NCI-H128 (cell line): Measurements from ENCODE around the gene ZSCAN22.
A peak's percentile ranks its signal among the peaks of the same experiment; 100 is the strongest.
"Not testable (repeated sequence)": the region's sequence is repeated elsewhere in the genome, so short reads cannot be mapped to it uniquely, and the experiment has no call there.

Experiments
- DNase-seq: peaks from one replicate; lab custom pipeline; 2025; ENCODE audit not compliant: unreplicated experiment; lab: John Stamatoyannopoulos, UW

ZSCAN22 gene

GRCh38 chr19:58326914-58327726 lies at the start of gene ZSCAN22:
ZSCAN22 (plus strand) TSS chr19:58326994; CDS start chr19:58334803, 7,809 bp downstream.
- peak; percentile 95 for DNase-seq

- DNase-seq: no peak
These were observed 49.6 kb upstream of the ZSCAN22 start for GRCh38 chr19:58277197-58277596.

- DNase-seq: no peak
These were observed 48.9 kb upstream of the ZSCAN22 start for GRCh38 chr19:58277748-58278540.

GRCh38 chr19:58278541-58279041 lies 48.2 kb upstream of the ZSCAN22 start, which contains the start of gene ZNF8:
ZNF8 (plus strand) TSS chr19:58278955; CDS start chr19:58279082, 127 bp downstream.
- DNase-seq: peak; percentile 99

- DNase-seq: no peak
These were observed 47.5 kb upstream of the ZSCAN22 start for GRCh38 chr19:58279042-58279924.

GRCh38 chr19:58279925-58280316 lies 46.9 kb upstream of the ZSCAN22 start:
- no peak for DNase-seq

- no peak for DNase-seq
These were observed 42.6 kb upstream of the ZSCAN22 start for GRCh38 chr19:58284199-58284598.

- no peak for DNase-seq
These were observed 34.9 kb upstream of the ZSCAN22 start for GRCh38 chr19:58291943-58292342.

GRCh38 chr19:58294743-58295374 lies 31.9 kb upstream of the ZSCAN22 start:
- DNase-seq: no peak

- no peak for DNase-seq
These were observed 30.7 kb upstream of the ZSCAN22 start for GRCh38 chr19:58296104-58296503.

GRCh38 chr19:58300620-58301019 lies 26.2 kb upstream of the ZSCAN22 start:
- DNase-seq: no peak

- DNase-seq: no peak
These were observed 22.5 kb upstream of the ZSCAN22 start for GRCh38 chr19:58304255-58304654.

- no peak for DNase-seq
These were observed 22.1 kb upstream of the ZSCAN22 start for GRCh38 chr19:58304748-58305064.

- DNase-seq: peak; percentile 87
These were observed 21.5 kb upstream of the ZSCAN22 start, which contains the start of gene ERVK3-1 for GRCh38 chr19:58305065-58305931. ERVK3-1 (plus strand) TSS chr19:58305377; CDS start chr19:58312169, 6,792 bp downstream.

GRCh38 chr19:58305932-58306323 lies 20.9 kb upstream of the ZSCAN22 start:
- no peak for DNase-seq

- DNase-seq: no peak
These were observed 19.1 kb upstream of the ZSCAN22 start for GRCh38 chr19:58307736-58308135.

- DNase-seq: not testable (repeated sequence)
These were observed 16.1 kb upstream of the ZSCAN22 start for GRCh38 chr19:58310685-58311084.

- no peak for DNase-seq
These were observed 15.4 kb upstream of the ZSCAN22 start for GRCh38 chr19:58311345-58311865.

- DNase-seq: no peak
These were observed 11.2 kb upstream of the ZSCAN22 start for GRCh38 chr19:58315580-58315979.
